H1 (cell line): Measurements from ENCODE around the gene SUGP2. TPM values are rescaled to one million over a fixed set of nuclear protein-coding genes. Genes with fewer than 3 reads are reported as not detected.

Experiments
- CHD1 ChIP-seq: IDR thresholded peaks from 2 replicates; pipeline ENCODE4 v1.6.1; 2012; ENCODE audit warnings: low read depth, low read length, improper control_type of control experiment
- CTBP2 ChIP-seq: IDR thresholded peaks from 2 replicates; pipeline ENCODE4 v1.7.0; 2011; ENCODE audit warnings: borderline replicate concordance, mild to moderate bottlenecking, moderate library complexity, mixed read lengths, low read length; ENCODE audit not compliant: insufficient read depth, insufficient read length
- KDM1A ChIP-seq: fragments of 200-600, 300-600 bp; sonication (generic); IDR thresholded peaks from 2 replicates; pipeline ENCODE4 v1.7.1; 2016; ENCODE audit warnings: mild to moderate bottlenecking, low read length, borderline replicate concordance
- POLR2A ChIP-seq, 2 experiments: IDR thresholded peaks; 1 replicate in 1 of 2; 2 replicates in 1 of 2; pipeline ENCODE4 v1.6.1; 2011; ENCODE audit warnings: low read depth in 2 of 2, low read length in 2 of 2, mild to moderate bottlenecking in 2 of 2; ENCODE audit errors: control extremely low read depth in 1 of 2
- SP4 ChIP-seq: IDR thresholded peaks from 2 replicates; pipeline ENCODE4 v1.6.1; 2012; ENCODE audit warnings: low read length, inconsistent platforms
- polyA plus RNA-seq, 7 experiments: library from polyadenylated mRNA; depleted of rRNA in 3 of 7; stranded (reverse) in 5 of 7; unstranded in 2 of 7; fragments of >200 nt in 5 of 7; fragments of 200-250 nt in 2 of 7; gene quantifications; 1 replicate in 5 of 7; 2 replicates in 1 of 7; 4 replicates in 1 of 7; pipeline versions ENCODE4 v1.2.1 to v1.2.3, GENCODE V29; 2011 to 2013; ENCODE audit warnings: missing spikeins in 2 of 7, mixed read lengths in 2 of 7
- total RNA-seq: library from RNA; stranded (reverse); fragmentation: NEBNext Ultra II Directional; extraction: Animal tissue kit (Norgen Biotek cat#: 25700); gene quantifications from 2 replicates; pipeline ENCODE4 v1.2.1, GENCODE V29; 2021

SUGP2 gene
- total and polyA plus RNA-seq, 2 of the 8 experiments (the other 6 are each of a cell fraction or from before 2014, with no cell fraction given) = 57.7 to 114 TPM

DNA sequence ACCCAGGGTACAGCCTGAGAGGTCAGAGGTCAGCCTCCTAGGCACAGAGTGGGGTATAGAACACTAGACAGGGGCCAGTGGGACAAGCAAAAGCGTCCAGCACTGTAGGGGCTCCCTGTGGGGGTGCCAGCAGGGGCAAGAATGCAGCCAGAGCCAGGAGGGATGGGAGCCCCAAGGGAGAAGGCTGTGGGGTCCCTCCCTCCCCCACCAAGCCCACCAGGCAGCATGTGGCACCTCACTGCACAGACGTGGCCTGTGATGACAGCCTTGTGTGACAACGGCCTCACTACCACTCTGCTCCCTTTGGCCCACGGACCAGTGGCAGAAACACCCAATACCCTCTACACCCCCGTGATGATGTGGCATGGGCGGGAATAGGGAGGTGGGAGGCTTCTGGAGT, 10.2 kb upstream of the SUGP2 start (continued):
- TF ChIP-seq CHD1 (no peak), POLR2A (IDR thresholded peaks at IDR 0.05; ENCODE audit: control extremely low read depth in 1 of 2, low read depth in 2 of 2, low read length in 2 of 2) (no peak), KDM1A (no peak), SP4 (no peak), CTBP2 (no peak)
